Thymus (tissue), 11 donors: ENCODE measurements around the gene S100A2. TPM values are rescaled to one million over a fixed set of nuclear protein-coding genes. Genes with fewer than 3 reads are reported as not detected.

ENCODE experiments used
- DNase-seq, 9 donors: peaks; one replicate each; pipeline ENCODE4 v3.0.0-alpha.2; 2013; ENCODE audit warnings: low spot score in 9 of 9, low read depth in 6 of 9, missing footprints in 1 of 9
- H3K27ac ChIP-seq, 2 donors: one replicate each; pipeline ENCODE4 v1.5.1; 2013; ENCODE audit warnings: control low read depth in 1 of 2, low read depth in 1 of 2, low read length in 1 of 2, mild to moderate bottlenecking in 1 of 2, moderate library complexity in 1 of 2
- H3K27me3 ChIP-seq, 2 donors: one replicate each; pipeline ENCODE4 v1.5.1; 2013; ENCODE audit warnings: low read length in 1 of 2; ENCODE audit not compliant: control insufficient read depth in 2 of 2, insufficient read depth in 1 of 2
- H3K36me3 ChIP-seq, 2 donors: one replicate each; pipeline ENCODE4 v1.5.1; 2013; ENCODE audit warnings: low read length in 1 of 2, mild to moderate bottlenecking in 1 of 2, moderate library complexity in 1 of 2; ENCODE audit not compliant: control insufficient read depth in 2 of 2, insufficient read depth in 2 of 2
- H3K4me1 ChIP-seq, 2 donors: one replicate each; pipeline ENCODE4 v1.5.1; 2013; ENCODE audit warnings: low read length in 2 of 2; ENCODE audit not compliant: control insufficient read depth in 2 of 2, insufficient read depth in 2 of 2
- H3K4me3 ChIP-seq, 2 donors: one replicate each; pipeline ENCODE4 v1.5.1; 2013; ENCODE audit warnings: low read length in 2 of 2, control low read depth in 1 of 2, mild to moderate bottlenecking in 1 of 2
- H3K9me3 ChIP-seq, 2 donors: one replicate each; pipeline ENCODE4 v1.5.1; 2013; ENCODE audit warnings: low read length in 1 of 2, mild to moderate bottlenecking in 1 of 2; ENCODE audit not compliant: control insufficient read depth in 2 of 2, insufficient read depth in 1 of 2
- WGBS: extraction: QIAGEN DNeasy Blood & Tissue Kit; methylation state at CpG from one replicate; pipeline ENCODE4 v1.1.7; 2013; 5-methylcytosine and 5-hydroxymethylcytosine counted together
- polyA plus RNA-seq: library from polyadenylated mRNA; stranded (reverse); fragments of 200-250 nt; gene quantifications from one replicate; pipeline ENCODE4 v1.2.3, GENCODE V29; 2013
- total RNA-seq: library from RNA; stranded (reverse); fragments of 120-200 nt; gene quantifications from one replicate; pipeline ENCODE4 v1.2.4, GENCODE V29; 2013
- donor health status: healthy.

Gene S100A2
- total and polyA plus RNA-seq, 2 donors = 9.8 to 93.5 TPM

DNA sequence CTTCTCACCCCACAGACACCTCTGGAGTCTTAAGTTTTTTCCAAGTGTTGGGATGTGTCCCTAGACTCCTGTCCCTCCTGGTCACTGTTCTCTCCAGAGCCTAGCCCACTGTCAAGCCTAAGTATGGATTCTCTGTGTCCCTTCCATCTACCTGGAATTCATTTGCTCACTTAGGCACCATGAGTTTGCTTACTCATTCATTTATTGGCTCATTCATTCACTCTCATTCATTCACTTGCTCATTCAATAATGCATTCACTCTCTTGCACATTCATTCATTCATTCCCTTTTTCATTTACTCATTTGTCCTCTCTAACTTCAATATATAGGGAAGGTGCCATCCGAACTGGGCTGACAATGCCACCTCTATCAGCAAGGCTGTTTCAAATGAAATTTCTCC lies 45.7 kb upstream of the S100A2 start:
- Histone ChIP-seq H3K36me3 (no peaks in the 10 kb centered on the region), H3K27me3 (no peaks in the 10 kb centered on the region), H3K4me1 (peaks cover 0 to under 1% of the 10 kb centered on the region in 2 donors), H3K27ac (no peak overlapping the region), H3K4me3 (no peak overlapping the region), H3K9me3 (no peaks in the 10 kb centered on the region)
- no peak for DNase-seq
- WGBS = 98% methylated on average over 1 of the region's 1 CpG

DNA sequence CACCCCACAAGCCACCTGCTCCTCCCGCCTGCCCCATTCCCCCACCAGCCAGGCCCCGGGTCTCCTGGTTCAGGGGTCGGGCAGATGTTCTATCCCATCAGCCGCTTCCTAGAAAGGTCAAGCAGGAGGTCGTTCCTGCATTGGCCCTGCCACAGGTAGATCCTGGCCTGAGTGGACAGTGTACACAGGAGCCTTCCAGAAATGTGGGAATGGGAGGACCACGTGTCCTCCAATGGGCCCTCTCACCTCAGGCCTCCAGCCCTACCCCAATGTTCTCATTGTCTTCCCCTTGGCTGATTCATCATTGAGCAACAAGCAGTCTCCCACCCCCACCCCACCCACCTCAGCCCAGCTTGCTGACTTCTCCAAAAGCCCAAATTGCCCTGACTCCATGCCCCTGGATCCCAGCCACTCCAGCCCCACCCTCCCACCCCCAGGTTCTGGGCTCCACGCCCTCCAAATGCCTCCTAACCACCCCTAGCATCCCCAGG lies 45.2 kb upstream of the S100A2 start:
- H3K4me1 ChIP-seq = no peaks in the 10 kb centered on the region
- 94% methylated on average over 7 of the region's 7 CpGs for WGBS
- no peak for DNase-seq
- no peak overlapping the region for H3K27ac ChIP-seq
- no peaks in the 10 kb centered on the region for H3K27me3 ChIP-seq
- H3K9me3 ChIP-seq = no peaks in the 10 kb centered on the region
- no peaks in the 10 kb centered on the region for H3K36me3 ChIP-seq
- no peak overlapping the region for H3K4me3 ChIP-seq

DNA sequence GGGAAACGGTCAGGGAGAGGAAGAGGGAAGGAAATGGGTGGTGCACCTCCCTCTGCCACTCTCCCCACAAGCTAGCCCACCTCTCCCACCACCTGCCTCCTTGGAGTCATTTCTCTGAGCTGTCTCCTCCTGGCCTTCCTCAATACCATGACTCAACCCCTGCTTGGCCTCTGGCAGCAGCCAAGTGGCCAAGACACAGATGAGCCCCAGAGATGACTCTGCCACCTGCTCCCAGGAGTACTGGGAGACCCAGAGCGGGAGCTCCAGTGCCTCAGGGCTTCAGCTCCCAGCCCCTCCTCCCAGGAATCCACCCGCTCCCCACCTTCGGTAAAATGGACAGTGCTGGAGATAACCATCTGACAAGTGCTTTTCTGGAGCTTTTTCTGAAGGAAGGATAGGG lies 44.7 kb upstream of the S100A2 start:
- Histone ChIP-seq H3K27ac (no peak overlapping the region), H3K4me1 (no peaks in the 10 kb centered on the region), H3K4me3 (no peak overlapping the region), H3K27me3 (no peaks in the 10 kb centered on the region), H3K9me3 (no peaks in the 10 kb centered on the region), H3K36me3 (no peaks in the 10 kb centered on the region)
- DNase-seq = no peak
- WGBS = 49% methylated on average over 4 of the region's 4 CpGs

DNA sequence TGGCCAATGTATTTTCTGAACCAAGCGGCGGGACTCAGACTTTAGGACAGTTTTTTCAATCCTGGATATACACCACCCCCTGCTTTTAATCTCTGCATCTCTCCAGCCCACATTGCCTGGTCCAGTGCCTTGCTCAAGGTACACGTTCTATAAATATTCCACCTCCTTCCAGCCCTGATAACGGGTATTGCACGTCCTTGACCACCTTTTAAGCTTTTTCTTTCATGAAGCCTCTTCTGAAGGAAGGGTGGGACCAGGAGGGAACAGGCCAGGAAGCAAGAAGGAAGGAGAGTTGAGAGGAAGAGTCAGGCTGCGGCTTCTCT lies 43.9 kb upstream of the S100A2 start:
- Histone ChIP-seq H3K36me3 (no peaks in the 10 kb centered on the region), H3K27ac (peak overlapping the region in 1 of 2 donors; percentile 48), H3K27me3 (no peaks in the 10 kb centered on the region), H3K4me3 (no peak overlapping the region), H3K4me1 (no peaks in the 10 kb centered on the region), H3K9me3 (no peaks in the 10 kb centered on the region)
- WGBS = 75% methylated on average over 6 of the region's 6 CpGs
- no peak for DNase-seq

DNA sequence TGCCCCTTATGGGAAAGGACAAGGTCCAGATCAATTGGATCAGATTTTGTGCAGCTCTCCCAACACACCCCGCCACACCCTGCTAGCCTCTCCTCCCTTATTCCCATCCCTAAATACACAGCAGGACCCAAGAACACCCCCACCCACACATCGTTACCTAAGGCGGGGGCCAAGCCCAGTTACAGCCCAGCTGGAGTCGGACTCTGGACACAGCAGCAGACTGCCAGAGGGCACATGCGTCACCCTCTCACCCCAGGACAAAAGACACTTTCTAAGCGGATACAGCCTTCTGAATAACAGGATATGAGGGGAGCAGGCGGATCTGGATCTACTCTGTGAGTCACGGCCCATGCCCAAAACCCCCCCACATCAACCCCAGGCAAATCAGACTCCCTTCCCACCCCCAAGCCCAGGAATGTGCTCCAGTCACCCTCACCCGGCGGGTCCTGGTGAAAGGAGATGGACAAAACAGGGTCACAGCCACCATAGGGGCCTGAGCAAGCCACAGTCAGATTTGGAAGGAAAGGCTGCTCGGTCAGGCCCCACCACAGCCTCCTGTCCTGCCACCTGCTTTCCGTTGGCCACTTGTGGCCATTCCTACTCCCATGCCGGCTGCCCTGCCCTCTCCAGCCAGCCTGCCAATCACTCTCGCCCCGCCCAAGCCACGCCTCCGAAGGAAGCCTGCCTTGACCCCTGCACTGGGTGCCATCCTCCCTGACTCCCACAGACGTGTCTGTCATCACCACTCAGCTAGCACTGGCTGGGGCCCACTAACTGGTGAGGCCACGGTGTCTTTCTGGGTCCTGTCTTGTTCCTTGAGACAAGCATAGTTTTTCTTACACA lies 43.3 kb upstream of the S100A2 start:
- H3K9me3 ChIP-seq = no peaks in the 10 kb centered on the region
- H3K36me3 ChIP-seq = no peaks in the 10 kb centered on the region
- H3K4me3 ChIP-seq = no peak overlapping the region
- peak overlapping the region in 1 of 2 donors; percentile 48 for H3K27ac ChIP-seq
- no peak for DNase-seq
- H3K4me1 ChIP-seq = no peaks in the 10 kb centered on the region
- 92% methylated on average over 19 of the region's 19 CpGs for WGBS
- no peaks in the 10 kb centered on the region for H3K27me3 ChIP-seq

DNA sequence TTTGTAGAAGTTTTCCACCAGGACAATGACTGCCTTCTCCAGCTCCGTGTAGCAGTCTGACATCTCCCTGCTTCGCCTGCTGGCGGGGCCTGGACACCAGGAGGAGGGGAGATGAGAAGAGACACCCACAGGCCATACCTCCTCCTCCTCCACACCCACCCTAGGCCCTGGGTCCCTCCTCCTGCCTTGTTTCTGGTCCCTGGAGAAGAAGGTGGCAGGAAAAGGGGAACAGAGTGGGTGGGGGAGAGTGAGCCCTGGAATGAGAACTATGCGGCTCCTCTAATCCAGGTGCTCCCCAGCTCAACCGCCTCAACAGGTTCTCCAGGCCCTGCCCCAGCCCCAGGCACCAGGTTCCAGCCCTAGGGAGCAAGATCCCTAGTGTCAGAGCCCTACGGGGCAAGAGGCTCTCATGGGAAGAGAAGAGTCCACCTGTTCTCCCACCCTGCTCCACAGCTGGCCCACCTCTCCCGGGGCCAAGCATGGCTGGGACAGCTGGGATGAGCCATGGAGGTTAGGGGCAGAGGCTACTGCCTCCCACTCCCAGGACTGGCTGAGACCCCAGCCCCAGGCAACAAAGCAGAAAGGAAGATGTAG lies 42.5 kb upstream of the S100A2 start:
- DNase-seq = no peak
- Histone ChIP-seq H3K9me3 (peaks cover 0 to 3% of the 10 kb centered on the region in 2 donors), H3K36me3 (no peaks in the 10 kb centered on the region), H3K4me3 (no peak overlapping the region), H3K4me1 (no peaks in the 10 kb centered on the region), H3K27ac (peak overlapping the region in 1 of 2 donors; percentile 31), H3K27me3 (no peaks in the 10 kb centered on the region)
- WGBS = 96% methylated on average over 7 of the region's 7 CpGs

DNA sequence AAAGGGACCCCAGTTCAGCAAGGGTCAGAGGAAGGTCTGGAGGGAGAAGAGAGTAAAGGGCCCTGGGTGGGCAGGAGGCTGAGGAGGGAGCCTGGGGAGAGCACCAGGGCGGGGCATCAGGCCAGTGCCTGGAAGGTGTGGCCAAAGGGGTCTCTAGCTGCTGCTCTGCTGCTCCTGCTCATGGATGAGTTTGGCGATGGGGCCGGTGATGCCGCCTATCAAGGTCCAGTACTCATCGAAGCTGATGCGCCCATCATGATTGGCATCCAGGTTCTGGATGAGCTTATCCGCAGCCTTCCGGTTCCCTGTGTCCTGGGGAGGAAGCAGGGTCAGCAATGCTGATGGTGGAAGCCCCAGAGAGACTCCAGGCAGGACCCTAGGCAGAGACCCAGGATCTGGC lies 41.7 kb upstream of the S100A2 start:
- WGBS = 97% methylated on average over 8 of the region's 8 CpGs
- H3K4me1 ChIP-seq = peaks cover 0 to 5% of the 10 kb centered on the region in 2 donors
- no peak overlapping the region for H3K4me3 ChIP-seq
- H3K36me3 ChIP-seq = no peaks in the 10 kb centered on the region
- DNase-seq = no peak
- H3K9me3 ChIP-seq = peaks cover 0 to 3% of the 10 kb centered on the region in 2 donors
- no peak overlapping the region for H3K27ac ChIP-seq
- no peaks in the 10 kb centered on the region for H3K27me3 ChIP-seq

DNA sequence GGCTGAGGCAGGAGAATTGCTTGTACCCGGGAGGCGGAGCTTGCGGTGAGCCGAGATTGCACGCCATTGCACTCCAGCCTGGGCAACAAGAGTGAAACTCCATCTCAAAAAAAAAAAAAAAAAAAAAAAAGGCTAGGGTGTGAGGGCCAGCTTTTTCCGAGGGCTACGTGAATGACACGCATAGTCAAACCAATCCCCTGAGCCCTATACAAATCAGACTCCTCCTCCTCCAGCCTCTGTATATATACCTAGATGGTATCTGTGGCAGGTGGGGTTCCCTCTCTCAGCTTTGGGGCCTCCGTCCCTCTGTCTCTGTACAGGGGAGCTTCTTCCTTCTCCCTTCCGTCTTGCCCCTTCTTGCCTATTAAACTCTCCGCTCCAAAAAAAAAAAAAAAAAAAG lies 40.5 kb upstream of the S100A2 start:
- DNase-seq = no peak
- Histone ChIP-seq H3K4me3 (no peak overlapping the region), H3K9me3 (peaks cover 0 to 3% of the 10 kb centered on the region in 2 donors), H3K4me1 (peaks cover 0 to 7% of the 10 kb centered on the region in 2 donors), H3K27me3 (no peaks in the 10 kb centered on the region), H3K27ac (no peak overlapping the region), H3K36me3 (no peaks in the 10 kb centered on the region)
- WGBS = 91% methylated on average over 11 of the region's 11 CpGs

DNA sequence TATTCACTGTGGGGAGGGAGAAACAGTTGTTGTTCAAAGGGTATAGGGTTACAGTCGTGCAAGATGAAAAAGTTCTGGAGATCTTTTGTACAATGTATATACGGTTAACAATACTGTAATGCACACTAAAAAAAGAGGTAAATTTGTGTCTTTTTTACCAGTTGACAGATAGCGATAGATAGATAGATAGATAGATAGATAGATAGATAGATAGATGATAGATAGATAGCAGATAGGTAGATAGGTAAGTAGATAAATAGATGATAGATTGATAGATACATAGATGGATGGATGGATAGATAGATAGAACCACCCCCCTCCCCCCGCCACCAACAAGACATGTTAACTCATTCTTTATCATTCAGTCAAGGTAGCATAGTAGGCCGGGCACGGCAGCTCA lies 37.1 kb upstream of the S100A2 start:
- Histone ChIP-seq H3K4me1 (peaks cover 10 to 28% of the 10 kb centered on the region in 2 donors), H3K9me3 (peaks cover 0 to 3% of the 10 kb centered on the region in 2 donors), H3K4me3 (no peak overlapping the region), H3K27me3 (no peaks in the 10 kb centered on the region), H3K36me3 (no peaks in the 10 kb centered on the region), H3K27ac (peak overlapping the region in 1 of 2 donors; percentile 30)
- peak in 1 of 9 donors; percentile 35 for DNase-seq
- WGBS = 69% methylated on average over 6 of the region's 6 CpGs
